Measurements from ENCODE around the gene NEFH. TPM values are rescaled to one million over a fixed set of nuclear protein-coding genes. Genes with fewer than 3 reads are reported as not detected.

Gene NEFH
- total and polyA plus RNA-seq, 2 donors (not counting 3 experiments of a cell fraction or from before 2014, with no cell fraction given): 0.09 to 0.59 TPM

GRCh38 chr22:29509815-29510214 lies 29.8 kb downstream of the NEFH start:
- BruUV-seq (replicated peaks): no TSS peak
- no peak for FAIRE-seq
- DNase-seq (ENCODE audit: low read depth, low spot score): no peak
- no peak overlapping the region for H3K4me2 ChIP-seq (ENCODE audit: insufficient read depth, low read length)
- peaks cover 16 to 34% of the 10 kb centered on the region in 2 experiments for H3K36me3 ChIP-seq (ENCODE audit: control insufficient read depth in 2 of 2, extremely low read depth in 1 of 2, insufficient read depth in 2 of 2, low read length in 2 of 2)
- no peaks in the 10 kb centered on the region for H3K79me2 ChIP-seq (ENCODE audit: control insufficient read depth, insufficient read depth, low read length)
- no peaks in the 10 kb centered on the region for H4K20me1 ChIP-seq (replicated peaks; ENCODE audit: control insufficient read depth, extremely low read depth, insufficient read depth, low read length)
- no peak overlapping the region for H3K9ac ChIP-seq (replicated peaks; ENCODE audit: extremely low read depth, insufficient read depth, low read length)
- H3K27me3 ChIP-seq (ENCODE audit: control insufficient read depth in 2 of 2, insufficient read depth in 2 of 2, low read length in 2 of 2): no peaks in the 10 kb centered on the region
- H3K27ac ChIP-seq (ENCODE audit: insufficient read depth, low read depth, low read length): no peak overlapping the region
- H3K4me3 ChIP-seq (replicated peaks in 1 of 3; ENCODE audit: insufficient read depth in 1 of 3, low read depth in 1 of 3, low read length in 3 of 3): no peak overlapping the region
- no peaks in the 10 kb centered on the region for H3K9me3 ChIP-seq (replicated peaks; ENCODE audit: control insufficient read depth, insufficient read depth, low read length)
- H3K9me1 ChIP-seq (replicated peaks; ENCODE audit: control insufficient read depth, extremely low read depth, insufficient read depth, low read length): no peaks in the 10 kb centered on the region
- no peak for TF ChIP-seq POLR2AphosphoS5 (IDR thresholded peaks at IDR 0.05; ENCODE audit: insufficient read depth, low read depth, low read length)
- no peak for TF ChIP-seq FOS (IDR thresholded peaks at IDR 0.05; ENCODE audit: borderline replicate concordance, insufficient read depth, low read length)
- dilution Hi-C loops (cut with MboI; ENCODE audit: extremely low pct_ligation_motif_present, low sequenced_read_pairs) (no loop called here), intact Hi-C loops (cut with micrococcal nuclease) (no loop called here)
- ChIA-PET POLR2A (no interaction called here), CTCF (interaction anchor here (1.3 to 1.4 kb wide), 2 partner anchors 13 to 15 kb away, joined by 3 to 5 read pairs; no protein-coding TSS in a partner anchor)
- no peak overlapping the region for H2AFZ ChIP-seq (ENCODE audit: low read depth, low read length)
- H3K4me1 ChIP-seq (ENCODE audit: control insufficient read depth, extremely low read depth, insufficient read depth, low read length): no peaks in the 10 kb centered on the region

- Histone ChIP-seq H3K4me1 (ENCODE audit: control insufficient read depth, extremely low read depth, insufficient read depth, low read length) (no peaks in the 10 kb centered on the region), H3K79me2 (ENCODE audit: control insufficient read depth, insufficient read depth, low read length) (no peaks in the 10 kb centered on the region), H3K27me3 (ENCODE audit: control insufficient read depth in 2 of 2, insufficient read depth in 2 of 2, low read length in 2 of 2) (no peaks in the 10 kb centered on the region), H3K4me2 (ENCODE audit: insufficient read depth, low read length) (no peak overlapping the region), H3K27ac (ENCODE audit: insufficient read depth, low read depth, low read length) (no peak overlapping the region), H3K9me3 (replicated peaks; ENCODE audit: control insufficient read depth, insufficient read depth, low read length) (no peaks in the 10 kb centered on the region), H3K9ac (replicated peaks; ENCODE audit: extremely low read depth, insufficient read depth, low read length) (no peak overlapping the region), H2AFZ (ENCODE audit: low read depth, low read length) (no peak overlapping the region), H4K20me1 (replicated peaks; ENCODE audit: control insufficient read depth, extremely low read depth, insufficient read depth, low read length) (no peaks in the 10 kb centered on the region), H3K9me1 (replicated peaks; ENCODE audit: control insufficient read depth, extremely low read depth, insufficient read depth, low read length) (no peaks in the 10 kb centered on the region), H3K36me3 (ENCODE audit: control insufficient read depth in 2 of 2, extremely low read depth in 1 of 2, insufficient read depth in 2 of 2, low read length in 2 of 2) (peaks cover 16 to 34% of the 10 kb centered on the region in 2 experiments), H3K4me3 (replicated peaks in 1 of 3; ENCODE audit: insufficient read depth in 1 of 3, low read depth in 1 of 3, low read length in 3 of 3) (no peak overlapping the region)
- POLR2A ChIA-PET: interaction anchor here (0.6 kb wide), 1 partner anchor 13 kb away, joined by 5 read pairs; no protein-coding TSS in a partner anchor
- CTCF ChIA-PET: interaction anchor here (1.2 to 2.2 kb wide), 3 partner anchors 10 to 40 kb away, joined by 3 to 8 read pairs (median 5); no protein-coding TSS in a partner anchor
- no peak for TF ChIP-seq POLR2A (IDR thresholded peaks at IDR 0.05; ENCODE audit: low read depth, low read length)
- no peak for TF ChIP-seq GATA2 (IDR thresholded peaks at IDR 0.05; ENCODE audit: insufficient read depth, insufficient read length, low read depth, low read length)
- TF ChIP-seq MYC (IDR thresholded peaks at IDR 0.05; ENCODE audit: low read depth, low read length): no peak
- no peak for TF ChIP-seq JUN (IDR thresholded peaks at IDR 0.05; ENCODE audit: borderline replicate concordance, insufficient read depth, insufficient read length, low read depth)
- TF ChIP-seq EZH2 (IDR thresholded peaks at IDR 0.05; ENCODE audit: borderline replicate concordance, low read depth, low read length, severe bottlenecking): no peak
- no peak for TF ChIP-seq FOS (IDR thresholded peaks at IDR 0.05; ENCODE audit: borderline replicate concordance, insufficient read depth, low read length)
- TF ChIP-seq CTCF (IDR thresholded peaks at IDR 0.05; ENCODE audit: extremely low read depth in 1 of 2, insufficient read depth in 1 of 2, low read depth in 1 of 2, low read length in 2 of 2): no peak
- no peak for TF ChIP-seq MAX (IDR thresholded peaks at IDR 0.05; ENCODE audit: insufficient read depth, insufficient read length)
- no peak for TF ChIP-seq POLR2AphosphoS5 (IDR thresholded peaks at IDR 0.05; ENCODE audit: insufficient read depth, low read depth, low read length)
- dilution Hi-C loops (cut with MboI; ENCODE audit: extremely low pct_ligation_motif_present, low sequenced_read_pairs): no loop called here
- intact Hi-C loops (cut with micrococcal nuclease): no loop called here
- no TSS peak for BruUV-seq (replicated peaks)
- DNase-seq (ENCODE audit: low read depth, low spot score) (no peak), FAIRE-seq (no peak)
Observed at GRCh38 chr22:29510542-29510941, 30.5 kb downstream of the NEFH start.
